Right atrium auricular region (tissue), 2 donors: ENCODE data around the gene LAMA2. TPM values are rescaled to one million over a fixed set of nuclear protein-coding genes. Genes with fewer than 3 reads are reported as not detected.

ENCODE experiments used
- DNase-seq: peaks from one replicate; pipeline ENCODE4 v3.0.0-alpha.2; 2019; ENCODE audit warnings: low spot score
- H3K27ac ChIP-seq, 2 donors: fragments of 200-600 bp; sonication (generic); 1 replicate in 1 of 2; 2 replicates in 1 of 2; pipeline ENCODE4 v1.5.1; 2016 to 2019
- H3K27me3 ChIP-seq, 2 donors: fragments of 200-600 bp; sonication (generic); one replicate each; pipeline versions ENCODE4 v1.5.1 to v1.6.0; 2017 to 2019
- H3K36me3 ChIP-seq: fragments of 200-600 bp; sonication (generic); one replicate; pipeline ENCODE4 v1.5.1; 2016
- H3K4me1 ChIP-seq, 2 donors: fragments of 200-600 bp; sonication (generic); one replicate each; pipeline versions ENCODE4 v1.5.1 to v1.6.0; 2017 to 2019
- H3K4me3 ChIP-seq, 2 donors: fragments of 200-600 bp; sonication (generic); 1 replicate in 1 of 2; 2 replicates in 1 of 2; pipeline ENCODE4 v1.5.1; 2017 to 2019; ENCODE audit warnings: mild to moderate bottlenecking in 1 of 2, moderate library complexity in 1 of 2
- H3K9me3 ChIP-seq, 2 donors: fragments of 200-600 bp; sonication (generic); one replicate each; pipeline ENCODE4 v1.5.1; 2019
- CTCF ChIP-seq, 2 donors: fragments of 200-600 bp; sonication (generic); IDR thresholded peaks; one replicate each; pipeline ENCODE4 v1.5.1; 2019; ENCODE audit warnings: antibody characterized with exemption in 2 of 2
- total RNA-seq, 2 donors: library from RNA; depleted of rRNA; stranded (reverse); fragments of >200 nt; gene quantifications; one replicate each; pipeline ENCODE4 v1.1.0, GENCODE V29; 2016

The LAMA2 gene
- total RNA-seq, 2 donors from 2014 or later: 150 to 166 TPM

- no peak for DNase-seq
- H3K4me1 ChIP-seq: peaks cover 0 to 7% of the 10 kb centered on the region in 2 donors
- no peaks in the 10 kb centered on the region for H3K9me3 ChIP-seq
- H3K4me3 ChIP-seq: no peak overlapping the region
- no peaks in the 10 kb centered on the region for H3K27me3 ChIP-seq
- H3K27ac ChIP-seq: no peak overlapping the region
- TF ChIP-seq CTCF (IDR thresholded peaks at IDR 0.05): no peak
- H3K36me3 ChIP-seq: peaks cover 18% of the 10 kb centered on the region
Measured at GRCh38 chr6:129200151-129200550, 317.2 kb downstream of the LAMA2 start.

- TF ChIP-seq CTCF (IDR thresholded peaks at IDR 0.05): no peak
- no peaks in the 10 kb centered on the region for H3K4me1 ChIP-seq
- no peak overlapping the region for H3K4me3 ChIP-seq
- H3K27me3 ChIP-seq: no peaks in the 10 kb centered on the region
- DNase-seq: no peak
- H3K27ac ChIP-seq: no peak overlapping the region
- peaks cover 11% of the 10 kb centered on the region for H3K36me3 ChIP-seq
- no peaks in the 10 kb centered on the region for H3K9me3 ChIP-seq
Measured at GRCh38 chr6:129203190-129203900, 320.4 kb downstream of the LAMA2 start.

DNA sequence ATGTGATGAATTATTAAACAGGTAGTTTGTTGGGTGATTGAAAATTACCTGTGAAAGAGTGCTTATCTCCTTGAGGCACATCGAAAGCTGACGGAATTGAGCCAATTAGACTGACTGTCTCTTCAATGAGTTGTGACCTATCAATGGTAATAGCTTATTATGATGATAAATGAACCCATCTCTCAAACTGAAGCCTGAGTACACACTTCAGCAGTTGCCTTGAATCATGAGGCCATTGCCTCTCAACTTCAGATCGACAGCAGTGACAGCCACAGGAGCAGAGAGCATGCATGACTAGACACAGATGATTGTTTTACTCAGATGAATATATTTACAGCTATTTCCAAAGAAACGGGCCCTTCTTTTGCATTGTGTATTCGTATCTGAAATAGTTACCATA is 323.9 kb downstream of the LAMA2 start:
- H3K4me3 ChIP-seq: no peak overlapping the region
- TF ChIP-seq CTCF (IDR thresholded peaks at IDR 0.05): no peak
- peaks cover 11% of the 10 kb centered on the region for H3K36me3 ChIP-seq
- H3K4me1 ChIP-seq: peaks cover 0 to 9% of the 10 kb centered on the region in 2 donors
- H3K9me3 ChIP-seq: no peaks in the 10 kb centered on the region
- DNase-seq: no peak
- no peaks in the 10 kb centered on the region for H3K27me3 ChIP-seq
- peak overlapping the region in 1 of 2 donors; percentile 2 for H3K27ac ChIP-seq

DNA sequence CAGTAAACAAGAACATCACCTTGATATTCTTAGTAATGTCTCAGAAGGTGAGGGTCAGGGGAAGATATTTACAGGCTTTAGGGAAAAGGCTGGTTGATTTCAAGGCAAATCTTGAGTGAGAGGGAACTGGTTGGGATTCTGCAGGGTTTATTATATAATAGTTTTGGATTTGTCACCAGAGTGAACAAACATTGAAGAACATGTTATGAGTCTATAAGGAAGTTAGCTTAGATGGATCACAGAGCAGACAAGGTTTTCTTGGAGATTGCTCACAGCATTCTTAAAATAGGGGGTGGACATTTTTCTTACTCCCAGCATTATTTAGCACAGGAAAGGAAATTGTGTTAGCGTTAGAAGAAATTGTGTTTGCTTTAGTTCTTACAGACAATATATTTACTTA is 324.9 kb downstream of the LAMA2 start:
- H3K9me3 ChIP-seq: no peaks in the 10 kb centered on the region
- no peak overlapping the region for H3K4me3 ChIP-seq
- H3K27me3 ChIP-seq: no peaks in the 10 kb centered on the region
- peaks cover 5% of the 10 kb centered on the region for H3K36me3 ChIP-seq
- H3K4me1 ChIP-seq: peaks cover 0 to 9% of the 10 kb centered on the region in 2 donors
- peak overlapping the region in 1 of 2 donors; percentile 20 for H3K27ac ChIP-seq
- no peak for TF ChIP-seq CTCF (IDR thresholded peaks at IDR 0.05)
- DNase-seq: no peak

GRCh38 chr6:129208415-129209034 is 325.6 kb downstream of the LAMA2 start:
- H3K9me3 ChIP-seq: no peaks in the 10 kb centered on the region
- no peak for TF ChIP-seq CTCF (IDR thresholded peaks at IDR 0.05)
- DNase-seq: no peak
- H3K4me1 ChIP-seq: peaks cover 0 to 9% of the 10 kb centered on the region in 2 donors
- H3K36me3 ChIP-seq: no peaks in the 10 kb centered on the region
- H3K4me3 ChIP-seq: no peak overlapping the region
- H3K27me3 ChIP-seq: no peaks in the 10 kb centered on the region
- H3K27ac ChIP-seq: peak overlapping the region in 1 of 2 donors; percentile 20
